ENCODE results near the gene NEMP1. TPM values are rescaled to one million over a fixed set of nuclear protein-coding genes. Genes with fewer than 3 reads are reported as not detected.
"Not testable (repeated sequence)": the region's sequence is repeated elsewhere in the genome, so short reads cannot be mapped to it uniquely, and the experiment has no call there.

The NEMP1 gene, protein sequence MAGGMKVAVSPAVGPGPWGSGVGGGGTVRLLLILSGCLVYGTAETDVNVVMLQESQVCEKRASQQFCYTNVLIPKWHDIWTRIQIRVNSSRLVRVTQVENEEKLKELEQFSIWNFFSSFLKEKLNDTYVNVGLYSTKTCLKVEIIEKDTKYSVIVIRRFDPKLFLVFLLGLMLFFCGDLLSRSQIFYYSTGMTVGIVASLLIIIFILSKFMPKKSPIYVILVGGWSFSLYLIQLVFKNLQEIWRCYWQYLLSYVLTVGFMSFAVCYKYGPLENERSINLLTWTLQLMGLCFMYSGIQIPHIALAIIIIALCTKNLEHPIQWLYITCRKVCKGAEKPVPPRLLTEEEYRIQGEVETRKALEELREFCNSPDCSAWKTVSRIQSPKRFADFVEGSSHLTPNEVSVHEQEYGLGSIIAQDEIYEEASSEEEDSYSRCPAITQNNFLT
- 13.9 TPM for polyA plus RNA-seq (2012; ENCODE audit: missing spikeins)

DNA sequence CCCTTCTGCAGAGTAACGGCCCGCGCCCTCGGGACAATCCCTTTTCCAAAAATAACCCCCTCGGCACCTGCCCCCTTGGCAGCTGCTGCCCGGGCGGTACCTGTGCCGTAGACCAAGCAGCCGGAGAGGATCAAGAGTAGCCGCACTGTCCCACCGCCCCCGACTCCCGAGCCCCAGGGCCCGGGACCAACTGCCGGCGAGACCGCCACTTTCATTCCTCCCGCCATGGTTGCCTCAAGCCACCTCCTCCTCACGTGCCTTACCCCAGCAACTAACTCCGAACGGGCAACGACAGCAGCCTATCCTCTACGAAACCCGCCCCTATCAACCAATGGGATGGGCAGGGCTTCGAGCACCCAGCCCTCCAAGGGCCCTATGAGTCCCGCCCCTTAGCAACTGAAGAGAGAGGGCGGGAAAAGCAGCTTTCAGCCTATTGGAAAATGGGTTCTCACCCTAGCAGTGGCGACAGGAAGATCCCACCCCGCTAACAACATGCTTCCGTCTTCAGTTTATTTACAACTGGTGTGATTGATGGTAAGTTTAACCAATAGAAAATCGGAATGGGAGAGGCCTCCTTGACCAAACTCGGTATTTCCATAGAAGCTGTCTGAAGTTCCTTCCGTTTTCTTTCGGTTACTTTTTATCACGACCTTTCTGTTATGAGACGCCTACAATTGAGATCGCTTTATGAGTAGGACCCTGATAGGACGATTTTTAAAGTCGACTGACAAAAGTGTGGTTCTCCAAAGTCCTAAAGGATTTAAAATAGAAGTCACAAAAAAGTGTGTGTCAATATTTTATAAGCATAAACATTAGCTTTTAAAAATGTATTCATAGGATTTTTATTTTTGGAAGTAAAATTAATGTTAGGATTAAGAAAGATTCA lies at the start of gene NEMP1:
NEMP1 (minus strand) TSS at position 273 of the 886 bp plus-strand sequence; CDS start at position 227, 46 bp downstream.
- FAIRE-seq (peak; percentile 97), DNase-seq (ENCODE audit: insufficient read length) (peak; percentile 95)
- TF ChIP-seq POLR2AphosphoS5 (IDR thresholded peaks at IDR 0.05; ENCODE audit: low read depth, low read length), result peak; percentile 83
- peak; percentile 81 for TF ChIP-seq POLR2A (IDR thresholded peaks at IDR 0.05; ENCODE audit: low read depth, low read length)
- peak; percentile 60; the same call in 1 of the 2 replicates for TF ChIP-seq TAF1 (IDR thresholded peaks at IDR 0.05; ENCODE audit: borderline replicate concordance, low read depth, low read length)

DNA sequence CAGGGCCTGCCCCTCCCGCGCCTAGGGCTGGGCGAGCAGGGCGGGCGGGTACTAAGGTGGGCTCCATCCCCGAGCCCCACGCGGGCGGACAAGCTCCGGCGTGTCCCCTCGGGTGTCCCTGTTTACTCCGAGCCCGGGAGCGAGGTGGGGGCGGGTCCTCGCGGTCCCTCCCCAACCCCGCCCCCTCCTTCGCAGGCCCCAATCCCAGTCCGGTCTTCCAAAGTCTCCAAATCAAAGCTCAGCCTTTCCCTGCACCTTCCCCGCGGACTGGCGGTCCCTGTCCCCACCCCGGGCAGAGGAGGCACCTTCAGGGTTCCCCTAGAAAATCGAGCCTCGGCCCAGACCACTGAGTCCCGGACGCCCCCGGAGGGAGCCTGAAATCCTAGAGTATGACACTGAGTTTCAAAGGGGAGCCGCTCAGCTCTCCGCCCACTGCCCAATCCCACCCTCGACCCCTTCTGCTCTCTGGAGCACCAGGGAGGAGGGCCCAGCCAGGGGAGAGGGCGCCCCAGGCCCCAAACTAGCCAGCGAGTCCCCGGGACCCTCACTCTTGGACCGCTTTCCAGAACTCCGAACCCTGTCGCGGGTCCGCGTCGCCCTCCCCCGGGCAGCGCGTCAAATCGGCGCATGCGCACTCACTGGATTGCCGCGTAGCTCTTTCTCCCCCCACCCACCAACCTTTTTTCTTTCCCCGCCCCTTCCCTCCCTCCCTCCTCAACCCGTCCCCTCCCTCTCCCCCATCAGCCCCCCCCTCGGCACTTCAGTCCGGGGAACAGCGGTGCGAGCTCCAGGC lies 49.3 kb upstream of the NEMP1 start, which contains the start of gene LRP1:
LRP1 (plus strand) TSS at position 758 of the 793 bp plus-strand sequence. CDS start 482 bp downstream, outside the sequence.
- DNase-seq (ENCODE audit: insufficient read length) (peak; percentile 61), FAIRE-seq (peak; percentile 56)
- TF ChIP-seq TAF1 (IDR thresholded peaks at IDR 0.05; ENCODE audit: borderline replicate concordance, low read depth, low read length) (no peak), POLR2AphosphoS5 (IDR thresholded peaks at IDR 0.05; ENCODE audit: low read depth, low read length) (no peak), POLR2A (IDR thresholded peaks at IDR 0.05; ENCODE audit: low read depth, low read length) (no peak)

DNA sequence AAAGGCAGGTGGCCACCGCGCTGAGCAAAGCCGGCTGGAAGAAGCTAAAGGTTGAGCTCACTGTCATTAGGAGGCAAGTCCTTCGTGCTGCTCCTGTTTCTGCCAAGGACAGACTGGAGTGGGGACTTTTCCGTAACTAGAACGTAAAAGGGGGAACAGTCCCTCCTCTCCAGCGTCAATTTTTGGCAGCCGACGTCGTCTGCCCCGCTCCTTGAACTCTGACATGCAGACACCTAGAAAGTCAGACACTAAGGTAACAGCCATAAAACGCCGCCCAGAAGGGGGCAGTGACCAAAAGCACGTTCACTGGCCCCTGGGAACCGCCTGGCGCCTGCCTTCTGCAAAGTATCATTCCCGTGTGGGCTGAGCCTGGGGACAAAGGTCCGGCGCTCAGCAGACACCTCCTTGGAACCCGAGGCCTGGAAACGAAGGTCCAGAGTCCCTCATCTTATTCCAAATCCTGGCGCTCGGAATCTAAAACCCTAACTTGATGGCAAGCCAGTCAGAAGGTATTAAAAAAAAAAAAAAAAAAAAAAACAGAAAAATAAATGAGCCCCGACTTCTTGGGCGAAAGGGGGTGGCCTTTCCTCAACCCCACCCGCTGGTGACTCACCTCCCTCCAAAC lies 48.6 kb upstream of the NEMP1 start:
- peak; percentile 46 for FAIRE-seq
- TF ChIP-seq POLR2AphosphoS5 (IDR thresholded peaks at IDR 0.05; ENCODE audit: low read depth, low read length) (no peak), POLR2A (IDR thresholded peaks at IDR 0.05; ENCODE audit: low read depth, low read length) (no peak)
- no peak for DNase-seq (ENCODE audit: insufficient read length)

GRCh38 chr12:57126561-57126960 lies 48.0 kb upstream of the NEMP1 start:
- no peak for TF ChIP-seq POLR2AphosphoS5 (IDR thresholded peaks at IDR 0.05; ENCODE audit: low read depth, low read length)
- no peak for TF ChIP-seq POLR2A (IDR thresholded peaks at IDR 0.05; ENCODE audit: low read depth, low read length)
- TF ChIP-seq TAF1 (IDR thresholded peaks at IDR 0.05; ENCODE audit: borderline replicate concordance, low read depth, low read length), result no peak
- FAIRE-seq (no peak), DNase-seq (ENCODE audit: insufficient read length) (no peak)

DNA sequence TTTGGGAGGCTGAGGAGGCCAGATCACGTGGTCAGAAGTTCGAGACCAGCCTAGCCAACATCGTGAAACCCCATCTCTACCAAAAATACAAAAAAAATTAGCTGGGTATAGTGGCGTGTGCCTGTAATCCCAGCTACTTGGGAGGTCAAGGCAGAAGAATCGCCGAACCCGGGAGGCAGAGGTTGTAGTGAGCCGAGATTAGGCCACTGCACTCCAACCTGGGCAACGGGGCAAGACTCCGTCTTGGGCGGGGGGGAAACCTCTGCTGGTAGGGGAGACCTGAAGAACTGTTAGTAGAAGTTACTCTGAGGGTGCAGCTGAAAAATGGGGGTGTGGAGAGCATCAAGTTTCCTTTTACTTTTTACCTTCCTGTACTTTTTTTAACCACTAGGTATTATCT lies 47.5 kb upstream of the NEMP1 start:
- no peak for FAIRE-seq
- DNase-seq (ENCODE audit: insufficient read length), result no peak
- no peak for TF ChIP-seq TAF1 (IDR thresholded peaks at IDR 0.05; ENCODE audit: borderline replicate concordance, low read depth, low read length)
- no peak for TF ChIP-seq POLR2A (IDR thresholded peaks at IDR 0.05; ENCODE audit: low read depth, low read length)
- no peak for TF ChIP-seq POLR2AphosphoS5 (IDR thresholded peaks at IDR 0.05; ENCODE audit: low read depth, low read length)

GRCh38 chr12:57124261-57124877 lies 45.8 kb upstream of the NEMP1 start:
- FAIRE-seq (peak; percentile 78), DNase-seq (ENCODE audit: insufficient read length) (peak; percentile 50)
- TF ChIP-seq POLR2AphosphoS5 (IDR thresholded peaks at IDR 0.05; ENCODE audit: low read depth, low read length) (no peak), TAF1 (IDR thresholded peaks at IDR 0.05; ENCODE audit: borderline replicate concordance, low read depth, low read length) (no peak), POLR2A (IDR thresholded peaks at IDR 0.05; ENCODE audit: low read depth, low read length) (no peak)

GRCh38 chr12:57123813-57124212 lies 45.2 kb upstream of the NEMP1 start:
- FAIRE-seq (no peak), DNase-seq (ENCODE audit: insufficient read length) (no peak)
- TF ChIP-seq TAF1 (IDR thresholded peaks at IDR 0.05; ENCODE audit: borderline replicate concordance, low read depth, low read length) (no peak), POLR2A (IDR thresholded peaks at IDR 0.05; ENCODE audit: low read depth, low read length) (no peak), POLR2AphosphoS5 (IDR thresholded peaks at IDR 0.05; ENCODE audit: low read depth, low read length) (no peak)

GRCh38 chr12:57120718-57121117 lies 42.1 kb upstream of the NEMP1 start:
- DNase-seq (ENCODE audit: insufficient read length); FAIRE-seq: not testable (repeated sequence)

GRCh38 chr12:57119294-57120085 lies 40.9 kb upstream of the NEMP1 start:
- FAIRE-seq, result no peak

More at GRCh38 chr12:57119294-57120085, 40.9 kb upstream of the NEMP1 start:
- no peak for DNase-seq (ENCODE audit: insufficient read length)
- TF ChIP-seq POLR2A (IDR thresholded peaks at IDR 0.05; ENCODE audit: low read depth, low read length) (no peak), POLR2AphosphoS5 (IDR thresholded peaks at IDR 0.05; ENCODE audit: low read depth, low read length) (no peak), TAF1 (IDR thresholded peaks at IDR 0.05; ENCODE audit: borderline replicate concordance, low read depth, low read length) (no peak)

Measured in GM12892 (cell line).